HG02852 (cell line): Measurements from ENCODE around the gene ZDHHC1.

Source experiments
- ATAC-seq: cut with Tn5 transposase; IDR thresholded peaks from one replicate; pipeline ENCODE4 v1.9.1; 2021; ENCODE audit warnings: mild to moderate bottlenecking, moderate library complexity; ENCODE audit not compliant: unreplicated experiment

Gene ZDHHC1

GRCh38 chr16:67415872-67416793 lies at the start of gene ZDHHC1:
TSS of gene ZDHHC1 (minus strand) at chr16:67416477. CDS start at chr16:67407775, 8,702 bp downstream.
- ATAC-seq: peak; percentile 73

GRCh38 chr16:67464565-67464964 lies 48.3 kb upstream of the ZDHHC1 start:
- ATAC-seq: no peak

- ATAC-seq: no peak
These were observed 47.4 kb upstream of the ZDHHC1 start for GRCh38 chr16:67463691-67464090.

GRCh38 chr16:67463059-67463458 lies 46.8 kb upstream of the ZDHHC1 start:
- no peak for ATAC-seq

GRCh38 chr16:67462279-67462655 lies 46.0 kb upstream of the ZDHHC1 start:
- ATAC-seq: no peak

GRCh38 chr16:67461600-67462278 lies 45.5 kb upstream of the ZDHHC1 start:
- ATAC-seq: no peak

GRCh38 chr16:67460961-67461360 lies 44.7 kb upstream of the ZDHHC1 start:
- ATAC-seq: no peak

- ATAC-seq: no peak
These were observed 43.9 kb upstream of the ZDHHC1 start for GRCh38 chr16:67460168-67460567.

GRCh38 chr16:67459861-67460150 lies 43.5 kb upstream of the ZDHHC1 start:
- ATAC-seq: no peak

GRCh38 chr16:67459066-67459860 lies 43.0 kb upstream of the ZDHHC1 start:
- ATAC-seq: no peak

- ATAC-seq: no peak
These were observed 41.9 kb upstream of the ZDHHC1 start for GRCh38 chr16:67458121-67458641.

GRCh38 chr16:67457611-67458010 lies 41.3 kb upstream of the ZDHHC1 start:
- no peak for ATAC-seq

- no peak for ATAC-seq
These were observed 40.3 kb upstream of the ZDHHC1 start for GRCh38 chr16:67456391-67457081.

GRCh38 chr16:67454852-67455251 lies 38.6 kb upstream of the ZDHHC1 start:
- no peak for ATAC-seq

- ATAC-seq: no peak
These were observed 37.8 kb upstream of the ZDHHC1 start for GRCh38 chr16:67454104-67454503.

GRCh38 chr16:67451704-67452435 lies 35.6 kb upstream of the ZDHHC1 start:
- ATAC-seq: no peak

- no peak for ATAC-seq
These were observed 34.9 kb upstream of the ZDHHC1 start for GRCh38 chr16:67451061-67451703.

GRCh38 chr16:67449739-67450138 lies 33.5 kb upstream of the ZDHHC1 start:
- no peak for ATAC-seq

GRCh38 chr16:67449336-67449735 lies 33.1 kb upstream of the ZDHHC1 start:
- ATAC-seq: no peak

GRCh38 chr16:67448580-67448979 lies 32.3 kb upstream of the ZDHHC1 start:
- no peak for ATAC-seq
